ENCODE measurements around the gene HIP1R.

HIP1R gene

DNA sequence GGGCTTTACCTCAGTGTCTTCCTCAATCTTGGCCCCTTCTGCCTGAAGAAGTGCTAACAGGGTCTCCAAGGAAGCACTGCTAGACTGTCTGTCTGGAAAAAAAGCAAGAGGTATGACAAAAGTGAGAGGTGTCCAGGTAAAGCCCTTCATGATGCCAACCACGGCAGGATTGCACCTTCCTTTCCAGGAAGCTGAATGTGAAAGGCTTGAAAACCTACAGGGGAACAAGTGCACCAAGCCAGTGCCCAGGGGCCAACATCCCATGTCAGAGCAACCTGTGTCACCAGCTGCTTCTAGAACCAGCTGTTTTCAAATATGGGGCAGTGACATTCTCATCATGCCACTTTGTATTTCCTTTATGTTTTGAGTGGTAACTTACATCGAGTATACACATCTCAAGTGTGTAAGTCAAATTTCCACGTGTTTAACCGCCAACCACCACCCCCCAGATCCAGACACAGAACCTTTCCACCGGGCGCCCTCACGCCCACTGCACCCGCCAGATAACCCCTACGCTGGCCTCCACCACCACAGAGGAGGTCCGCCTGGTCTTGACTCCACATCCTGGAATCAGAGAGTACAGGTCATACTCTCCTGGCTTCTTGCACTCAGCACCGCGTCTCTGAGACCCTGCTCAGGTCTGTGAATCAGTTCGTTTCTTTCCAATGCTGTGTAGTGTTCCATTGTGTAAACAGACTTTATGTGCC is 33.4 kb downstream of the HIP1R start:
- Histone ChIP-seq H3K27me3 (no peaks in the 10 kb centered on the region), H3K9me3 (no peaks in the 10 kb centered on the region), H3K27ac (peak overlapping the region; percentile 0), H3K4me3 (ENCODE audit: low read depth in 1 of 2, low read length in 1 of 2) (no peak overlapping the region), H3K36me3 (peaks cover 81% of the 10 kb centered on the region), H3K4me1 (ENCODE audit: control insufficient read depth in 1 of 2, insufficient read depth in 1 of 2, low read depth in 1 of 2, low read length in 1 of 2) (peaks cover 44% of the 10 kb centered on the region in 2 experiments)
- TF ChIP-seq, protein P1, sequence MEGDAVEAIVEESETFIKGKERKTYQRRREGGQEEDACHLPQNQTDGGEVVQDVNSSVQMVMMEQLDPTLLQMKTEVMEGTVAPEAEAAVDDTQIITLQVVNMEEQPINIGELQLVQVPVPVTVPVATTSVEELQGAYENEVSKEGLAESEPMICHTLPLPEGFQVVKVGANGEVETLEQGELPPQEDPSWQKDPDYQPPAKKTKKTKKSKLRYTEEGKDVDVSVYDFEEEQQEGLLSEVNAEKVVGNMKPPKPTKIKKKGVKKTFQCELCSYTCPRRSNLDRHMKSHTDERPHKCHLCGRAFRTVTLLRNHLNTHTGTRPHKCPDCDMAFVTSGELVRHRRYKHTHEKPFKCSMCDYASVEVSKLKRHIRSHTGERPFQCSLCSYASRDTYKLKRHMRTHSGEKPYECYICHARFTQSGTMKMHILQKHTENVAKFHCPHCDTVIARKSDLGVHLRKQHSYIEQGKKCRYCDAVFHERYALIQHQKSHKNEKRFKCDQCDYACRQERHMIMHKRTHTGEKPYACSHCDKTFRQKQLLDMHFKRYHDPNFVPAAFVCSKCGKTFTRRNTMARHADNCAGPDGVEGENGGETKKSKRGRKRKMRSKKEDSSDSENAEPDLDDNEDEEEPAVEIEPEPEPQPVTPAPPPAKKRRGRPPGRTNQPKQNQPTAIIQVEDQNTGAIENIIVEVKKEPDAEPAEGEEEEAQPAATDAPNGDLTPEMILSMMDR (IDR thresholded peaks at IDR 0.05) = no peak

DNA sequence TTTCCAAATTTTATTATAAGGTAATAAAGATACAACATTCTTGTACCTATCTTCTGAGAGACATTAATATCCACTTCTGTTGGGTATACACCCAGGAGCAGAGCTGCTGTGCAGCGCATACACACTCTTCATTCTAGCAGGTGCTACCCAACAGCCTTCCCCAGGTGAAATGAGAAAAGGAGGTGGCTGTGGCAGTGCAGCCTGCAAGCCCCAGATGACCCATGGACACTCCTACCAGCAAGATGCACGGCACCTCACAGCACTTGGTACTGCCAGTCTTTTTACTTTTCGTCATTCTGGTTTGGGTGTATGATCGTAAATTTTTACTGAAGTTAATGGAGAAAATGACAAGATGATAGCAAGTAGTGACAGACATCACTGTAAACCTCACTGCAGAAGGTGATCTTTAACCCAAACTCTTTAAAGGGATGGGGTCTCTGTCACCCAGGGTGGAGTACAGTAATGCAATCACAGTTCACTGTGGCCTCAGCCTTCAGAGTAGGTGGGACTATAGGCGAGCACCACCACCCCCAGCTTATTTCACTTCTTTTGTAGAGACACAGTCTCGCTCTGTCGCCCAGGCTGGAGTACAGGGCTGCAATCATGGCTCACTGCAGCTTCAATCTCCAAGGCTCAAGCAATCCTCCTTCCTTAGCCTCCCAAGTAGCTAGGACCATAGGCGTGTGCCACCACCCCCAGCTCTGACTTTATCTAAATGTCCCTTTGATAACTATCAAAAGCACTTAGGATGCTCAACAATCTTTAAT is 34.1 kb downstream of the HIP1R start:
- Histone ChIP-seq H3K36me3 (peaks cover 73% of the 10 kb centered on the region), H3K4me1 (ENCODE audit: control insufficient read depth in 1 of 2, insufficient read depth in 1 of 2, low read depth in 1 of 2, low read length in 1 of 2) (peaks cover 50 to 52% of the 10 kb centered on the region in 2 experiments), H3K27ac (no peak overlapping the region)

DNA sequence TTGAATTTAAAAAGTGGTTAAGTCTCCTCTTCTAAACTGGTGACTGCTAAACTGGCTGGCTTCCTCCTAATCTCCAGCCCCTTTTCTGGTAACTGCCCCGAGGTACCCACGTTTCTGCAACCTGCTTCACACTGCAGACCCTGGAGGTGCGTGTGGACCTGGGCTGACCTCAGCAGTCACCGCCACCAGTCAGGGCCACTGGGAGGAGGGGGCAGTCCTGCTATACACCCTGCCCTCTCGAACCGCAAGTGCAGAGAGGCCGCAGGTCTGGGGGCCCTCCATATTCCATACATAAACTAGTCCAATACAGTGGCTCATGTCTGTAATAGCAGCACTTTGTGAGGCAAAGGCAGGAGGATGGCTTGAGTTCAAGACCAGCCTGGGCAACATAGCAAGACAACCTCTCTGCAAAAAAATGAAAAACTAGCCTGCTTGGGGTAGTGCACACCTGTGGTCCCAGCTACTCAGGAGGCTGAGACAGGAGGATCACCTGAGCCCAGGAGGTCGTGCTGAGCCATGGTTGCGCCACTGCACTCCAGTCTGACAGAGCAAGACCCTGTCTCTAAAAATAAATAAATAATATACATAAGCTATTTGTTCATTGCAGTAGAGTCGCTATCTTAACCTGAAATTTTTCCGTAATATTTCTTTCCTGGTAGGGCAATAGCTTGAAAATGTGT is 35.0 kb downstream of the HIP1R start:
- peaks cover 54 to 55% of the 10 kb centered on the region in 2 experiments for H3K4me1 ChIP-seq (ENCODE audit: control insufficient read depth in 1 of 2, insufficient read depth in 1 of 2, low read depth in 1 of 2, low read length in 1 of 2)
- peak overlapping the region; percentile 93 for H3K27ac ChIP-seq
- H3K4me3 ChIP-seq (ENCODE audit: low read depth in 1 of 2, low read length in 1 of 2) = peak overlapping the region; percentile 61 to 64
- no peaks in the 10 kb centered on the region for H3K9me3 ChIP-seq
- H3K36me3 ChIP-seq = peaks cover 64% of the 10 kb centered on the region
- no peaks in the 10 kb centered on the region for H3K27me3 ChIP-seq
- TF ChIP-seq, protein P1 (IDR thresholded peaks at IDR 0.05) = no peak

More for the DNA sequence above, 34.1 kb downstream of the HIP1R start:
- TF ChIP-seq, protein P1 (IDR thresholded peaks at IDR 0.05) = no peak
- Histone ChIP-seq H3K9me3 (no peaks in the 10 kb centered on the region), H3K4me3 (ENCODE audit: low read depth in 1 of 2, low read length in 1 of 2) (no peak overlapping the region), H3K27me3 (no peaks in the 10 kb centered on the region)

DNA sequence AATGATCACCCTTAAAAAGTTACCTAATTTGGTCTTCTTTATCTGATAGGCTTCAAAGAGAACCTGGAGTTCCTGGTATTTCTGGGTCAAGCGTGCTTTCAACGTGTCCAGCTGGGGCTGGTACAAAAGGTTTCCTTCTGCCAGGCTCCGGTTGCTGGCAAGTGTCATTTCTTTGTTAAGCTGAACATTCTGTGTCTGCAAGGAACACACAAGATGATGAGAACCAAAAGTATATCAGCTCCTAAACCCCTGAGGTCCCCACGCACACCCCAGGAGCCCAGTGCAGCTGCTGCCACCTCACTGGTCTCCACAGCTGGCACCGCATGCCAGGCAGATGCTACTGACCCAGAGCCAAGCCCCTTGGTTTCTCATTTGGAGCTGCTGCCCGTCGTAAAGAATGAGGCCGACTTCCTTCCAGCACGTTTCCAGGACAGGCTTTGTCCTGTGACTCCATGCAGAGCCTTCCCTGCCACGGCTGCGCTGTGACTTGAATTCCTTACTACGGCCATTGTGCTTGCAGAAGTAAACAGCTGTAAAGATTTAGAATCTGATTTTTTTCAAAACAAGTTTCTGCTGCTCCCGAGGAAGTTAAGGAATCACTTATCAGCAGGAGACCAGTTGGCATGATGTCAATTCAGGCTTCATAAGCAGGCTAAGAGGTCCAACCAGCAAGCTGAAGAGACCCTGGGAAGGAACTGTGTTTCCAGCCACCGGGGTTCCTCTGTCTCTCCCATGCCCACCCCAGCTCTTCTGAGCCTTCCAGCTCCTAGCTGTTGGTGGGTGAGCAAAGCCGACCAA is 35.8 kb downstream of the HIP1R start:
- Histone ChIP-seq H3K4me1 (ENCODE audit: control insufficient read depth in 1 of 2, insufficient read depth in 1 of 2, low read depth in 1 of 2, low read length in 1 of 2) (peaks cover 57 to 58% of the 10 kb centered on the region in 2 experiments), H3K27ac (peak overlapping the region; percentile 93), H3K4me3 (ENCODE audit: low read depth in 1 of 2, low read length in 1 of 2) (peak overlapping the region; percentile 61 to 64), H3K27me3 (no peaks in the 10 kb centered on the region), H3K9me3 (no peaks in the 10 kb centered on the region), H3K36me3 (peaks cover 57% of the 10 kb centered on the region)
- TF ChIP-seq, protein P1 (IDR thresholded peaks at IDR 0.05) = no peak

Measured in neutrophil (primary cell).